BJ (cell line): ENCODE data around the gene CCL2. TPM values are rescaled to one million over a fixed set of nuclear protein-coding genes. Genes with fewer than 3 reads are reported as not detected.
"Not testable (repeated sequence)": the region's sequence is repeated elsewhere in the genome, so short reads cannot be mapped to it uniquely, and the experiment has no call there.

Source experiments
- CTCF ChIA-PET: fragments of 350-600 bp; formaldehyde crosslinking; extraction: SDS; loops from one replicate; lab custom pipeline; 2021; ENCODE audit warnings: antibody characterized with exemption, inconsistent platforms; lab: Yijun Ruan, JAX
- POLR2A ChIA-PET: fragments of 300-600 bp; sonication (Branson Sonifier 250); formaldehyde crosslinking; extraction: SDS; loops from one replicate; lab custom pipeline; 2021; ENCODE audit warnings: antibody characterized with exemption; lab: Charles Lee
- DNase-seq: peaks from one replicate; pipeline ENCODE4 v3.0.0-alpha.2; 2011; ENCODE audit warnings: low read depth
- H3K27me3 ChIP-seq: 2 replicates; pipeline ENCODE4 v1.6.0; 2011; ENCODE audit warnings: low read length; ENCODE audit not compliant: control insufficient read depth, insufficient read depth
- H3K36me3 ChIP-seq: 2 replicates; pipeline ENCODE4 v1.5.1; 2011; ENCODE audit warnings: low read length; ENCODE audit not compliant: control insufficient read depth, insufficient read depth
- H3K4me3 ChIP-seq: 2 replicates; pipeline ENCODE4 v1.5.1; 2011; ENCODE audit warnings: low read depth, mild to moderate bottlenecking, control low read depth, low read length
- polyA plus RNA-seq: library from polyadenylated mRNA; depleted of rRNA; stranded (reverse); fragments of >200 nt; gene quantifications from 2 replicates; pipeline ENCODE4 v1.2.3, GENCODE V29; 2011
- TF ChIP-seq, protein P1 (sequence below): IDR thresholded peaks from 2 replicates; pipeline ENCODE4 v1.5.1; 2011; ENCODE audit warnings: low read depth, mild to moderate bottlenecking, control low read depth, inconsistent platforms, low read length, moderate library complexity; ENCODE audit not compliant: insufficient read depth

CCL2 gene
- polyA plus RNA-seq, 1 experiment = 303 TPM

DNA sequence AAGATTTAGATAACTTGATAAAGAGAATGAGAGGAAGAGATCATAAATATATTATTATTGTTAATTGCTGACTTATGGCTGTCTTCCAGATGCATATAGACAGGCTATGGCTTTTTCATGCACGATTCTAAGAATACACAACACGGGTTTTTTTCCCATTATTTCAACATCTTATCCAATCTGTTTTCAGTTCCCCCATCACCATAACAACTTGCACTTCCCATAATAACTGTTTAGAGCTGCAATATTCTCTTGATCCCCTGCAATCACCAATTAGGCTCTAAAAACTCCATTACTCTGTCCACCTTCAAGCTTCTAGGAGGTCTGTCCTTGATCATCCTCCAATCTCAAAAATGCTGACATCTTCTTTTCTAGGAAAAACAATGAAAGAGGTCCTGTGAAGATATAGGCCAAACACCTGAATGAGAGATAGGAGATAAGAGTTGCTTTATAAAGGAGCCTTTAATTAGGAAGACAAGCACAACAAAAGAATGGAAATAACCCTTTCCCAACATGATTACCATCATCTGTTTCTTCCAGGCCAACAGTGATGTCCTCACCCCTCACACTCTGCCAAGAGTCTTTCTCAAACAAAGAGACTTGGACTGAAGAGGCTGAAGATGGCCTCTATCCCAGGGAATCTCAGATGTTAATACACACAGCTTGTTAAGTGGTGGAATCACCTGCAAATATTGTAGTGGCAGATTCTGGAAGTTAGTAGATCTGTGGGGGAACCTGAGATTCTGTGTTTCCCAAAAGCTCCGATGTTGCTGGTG lies 32.2 kb upstream of the CCL2 start:
- ChIA-PET CTCF (interaction anchor here (0.6 to 5.4 kb wide), 7 partner anchors 8 to 138 kb away, joined by 3 to 25 read pairs (median 3); partner anchors contain the start of gene CCL2), POLR2A (no interaction called here)
- Histone ChIP-seq H3K27me3 (no peaks in the 10 kb centered on the region), H3K4me3 (no peak overlapping the region), H3K36me3 (no peaks in the 10 kb centered on the region)
- no peak for DNase-seq
- TF ChIP-seq, protein P1, sequence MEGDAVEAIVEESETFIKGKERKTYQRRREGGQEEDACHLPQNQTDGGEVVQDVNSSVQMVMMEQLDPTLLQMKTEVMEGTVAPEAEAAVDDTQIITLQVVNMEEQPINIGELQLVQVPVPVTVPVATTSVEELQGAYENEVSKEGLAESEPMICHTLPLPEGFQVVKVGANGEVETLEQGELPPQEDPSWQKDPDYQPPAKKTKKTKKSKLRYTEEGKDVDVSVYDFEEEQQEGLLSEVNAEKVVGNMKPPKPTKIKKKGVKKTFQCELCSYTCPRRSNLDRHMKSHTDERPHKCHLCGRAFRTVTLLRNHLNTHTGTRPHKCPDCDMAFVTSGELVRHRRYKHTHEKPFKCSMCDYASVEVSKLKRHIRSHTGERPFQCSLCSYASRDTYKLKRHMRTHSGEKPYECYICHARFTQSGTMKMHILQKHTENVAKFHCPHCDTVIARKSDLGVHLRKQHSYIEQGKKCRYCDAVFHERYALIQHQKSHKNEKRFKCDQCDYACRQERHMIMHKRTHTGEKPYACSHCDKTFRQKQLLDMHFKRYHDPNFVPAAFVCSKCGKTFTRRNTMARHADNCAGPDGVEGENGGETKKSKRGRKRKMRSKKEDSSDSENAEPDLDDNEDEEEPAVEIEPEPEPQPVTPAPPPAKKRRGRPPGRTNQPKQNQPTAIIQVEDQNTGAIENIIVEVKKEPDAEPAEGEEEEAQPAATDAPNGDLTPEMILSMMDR = no peak

DNA sequence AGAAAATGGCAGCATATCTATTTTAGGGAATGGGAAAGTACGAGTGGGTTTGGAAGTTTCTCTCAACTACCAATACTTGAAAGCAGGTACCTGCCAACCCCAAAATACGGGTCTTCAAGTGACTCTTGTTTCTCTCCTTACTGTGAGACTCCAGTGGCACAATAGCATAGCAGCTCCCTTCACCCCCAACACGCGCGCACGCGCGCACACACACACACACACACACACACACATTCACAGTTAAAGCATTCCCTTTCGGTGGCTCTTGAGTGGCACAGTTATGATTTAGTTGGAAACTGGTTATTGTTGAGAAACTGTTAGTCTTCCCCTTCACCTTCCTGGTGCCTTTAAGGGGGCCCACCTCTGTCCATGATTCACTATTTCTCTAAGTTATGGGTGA lies 30.0 kb upstream of the CCL2 start:
- Histone ChIP-seq H3K36me3 (no peaks in the 10 kb centered on the region), H3K27me3 (no peaks in the 10 kb centered on the region), H3K4me3 (no peak overlapping the region)
- TF ChIP-seq, protein P1 = no peak
- CTCF ChIA-PET = interaction anchor here (0.9 to 5.4 kb wide), 3 partner anchors 14 to 137 kb away, joined by 3 to 25 read pairs (median 7); no protein-coding TSS in a partner anchor
- POLR2A ChIA-PET = no interaction called here
- no peak for DNase-seq

DNA sequence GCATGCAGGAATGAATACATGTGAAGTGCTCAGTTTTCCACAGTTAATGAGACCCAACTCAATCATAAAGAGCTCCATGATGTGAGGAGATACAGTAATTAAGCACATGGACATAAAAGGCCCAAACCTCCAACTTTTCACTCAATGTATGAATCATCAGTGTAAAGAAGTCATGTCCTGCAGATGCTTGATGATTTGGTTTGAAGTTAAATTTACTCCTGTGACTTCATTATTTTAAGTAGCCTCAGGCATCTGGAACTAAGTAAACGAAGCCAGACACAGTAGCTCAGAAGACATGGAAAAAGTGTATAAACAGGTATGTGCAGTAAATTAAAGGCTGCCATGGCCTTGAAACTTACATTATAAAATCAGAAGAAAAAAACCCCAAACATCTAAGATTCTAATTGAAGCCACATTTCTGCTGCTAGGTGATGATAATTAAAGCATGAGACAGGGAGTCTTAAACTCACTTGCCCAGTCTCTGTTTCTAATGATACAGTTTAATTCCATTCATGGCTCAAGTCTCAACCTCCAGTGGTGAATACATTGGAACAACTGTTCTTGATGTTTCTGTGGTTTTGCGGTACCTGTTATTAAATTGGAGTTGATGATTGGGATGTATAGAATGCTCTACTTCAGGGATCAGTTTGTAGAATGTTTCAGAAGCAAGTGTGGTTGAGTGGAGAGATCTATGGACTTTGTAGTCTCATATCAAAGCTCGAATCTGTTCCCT lies 28.9 kb upstream of the CCL2 start:
- TF ChIP-seq, protein P1 = no peak

DNA sequence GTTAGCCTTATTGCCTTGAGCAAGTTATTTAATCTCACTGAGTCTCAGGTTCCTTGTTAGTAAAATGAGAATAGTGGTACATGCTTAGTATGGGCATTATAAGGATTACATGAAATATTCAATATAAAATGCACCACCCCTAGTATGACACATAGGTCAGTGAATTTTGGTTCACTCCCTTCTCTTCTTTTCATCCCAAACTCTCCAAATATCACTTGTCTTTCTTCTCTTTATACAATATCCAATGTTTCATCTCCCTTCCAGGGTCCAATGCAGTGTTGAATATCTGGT lies 28.4 kb upstream of the CCL2 start:
- no peak for DNase-seq
- no peak overlapping the region for H3K4me3 ChIP-seq
- no peaks in the 10 kb centered on the region for H3K36me3 ChIP-seq
- TF ChIP-seq, protein P1 = no peak
- no peaks in the 10 kb centered on the region for H3K27me3 ChIP-seq
- POLR2A ChIA-PET = no interaction called here
- CTCF ChIA-PET = interaction anchor here (1.1 to 5.4 kb wide), 3 partner anchors 12 to 80 kb away, joined by 3 to 25 read pairs (median 7); no protein-coding TSS in a partner anchor

More for the DNA sequence above, 28.9 kb upstream of the CCL2 start:
- DNase-seq = peak; percentile 78
- CTCF ChIA-PET = interaction anchor here (1.1 to 5.4 kb wide), 3 partner anchors 12 to 80 kb away, joined by 3 to 25 read pairs (median 7); no protein-coding TSS in a partner anchor
- POLR2A ChIA-PET = no interaction called here
- no peaks in the 10 kb centered on the region for H3K36me3 ChIP-seq
- H3K4me3 ChIP-seq = no peak overlapping the region
- H3K27me3 ChIP-seq = no peaks in the 10 kb centered on the region

DNA sequence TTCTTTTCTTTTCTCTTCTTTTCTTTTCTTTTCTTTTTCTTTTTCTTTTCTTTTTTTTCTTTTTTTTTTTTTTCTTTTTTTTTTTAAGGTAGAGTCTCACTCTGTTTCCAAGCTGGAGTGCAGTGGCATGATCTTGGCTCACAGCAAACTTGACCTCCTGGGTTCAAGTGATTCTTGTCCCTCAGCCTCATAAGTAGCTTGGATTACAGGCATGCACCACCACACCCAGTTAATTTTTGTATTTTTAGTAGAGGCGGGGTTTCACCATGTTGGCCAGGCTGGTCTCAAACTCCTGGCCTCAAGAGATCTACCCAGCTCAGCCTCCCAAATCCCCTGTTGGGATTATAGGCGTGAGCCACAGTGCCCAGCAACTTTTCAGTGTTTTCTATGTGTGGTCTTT lies 27.8 kb upstream of the CCL2 start:
- DNase-seq, H3K27me3 ChIP-seq, H3K36me3 ChIP-seq, CTCF ChIA-PET, H3K4me3 ChIP-seq: not testable (repeated sequence)
- POLR2A ChIA-PET = interaction anchor here (0.7 kb wide), 1 partner anchor 11 kb away, joined by 11 read pairs; no protein-coding TSS in a partner anchor
